B cell (primary cell): Measurements from ENCODE around the gene TSPO2.

Source experiments
- EZH2 ChIP-seq: IDR thresholded peaks from 2 replicates; pipeline ENCODE4 v1.6.1; 2012; ENCODE audit warnings: borderline replicate concordance, low read depth, mild to moderate bottlenecking, moderate library complexity, low read length; ENCODE audit not compliant: insufficient read depth, poor library complexity, severe bottlenecking
- TF ChIP-seq, protein P1 (sequence below): fragments of 200-600 bp; IDR thresholded peaks from one replicate; pipeline ENCODE4 v1.8.0; 2022; ENCODE audit warnings: antibody characterized with exemption, mild to moderate bottlenecking

DNA sequence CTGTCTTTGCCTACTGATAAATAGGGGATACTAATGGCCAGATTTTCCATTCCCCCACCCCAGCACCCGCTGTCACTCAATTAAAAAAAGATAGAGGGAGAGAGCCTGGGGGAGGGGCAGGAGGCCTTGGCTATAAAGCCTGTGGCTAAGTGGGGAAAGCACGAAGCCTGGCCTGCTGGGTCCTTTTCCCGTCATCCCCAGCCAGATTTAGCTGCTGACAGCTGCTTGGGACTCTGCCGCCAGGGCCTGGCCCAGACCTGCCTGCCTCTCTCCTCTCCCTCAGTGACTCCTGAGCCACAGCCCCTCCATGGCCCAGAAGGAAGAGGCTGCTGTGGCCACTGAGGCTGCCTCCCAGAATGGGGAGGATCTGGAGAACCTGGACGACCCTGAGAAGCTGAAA lies 10.8 kb downstream of the TSPO2 start, which contains the start of gene APOBEC2:
- TF ChIP-seq, protein P1, sequence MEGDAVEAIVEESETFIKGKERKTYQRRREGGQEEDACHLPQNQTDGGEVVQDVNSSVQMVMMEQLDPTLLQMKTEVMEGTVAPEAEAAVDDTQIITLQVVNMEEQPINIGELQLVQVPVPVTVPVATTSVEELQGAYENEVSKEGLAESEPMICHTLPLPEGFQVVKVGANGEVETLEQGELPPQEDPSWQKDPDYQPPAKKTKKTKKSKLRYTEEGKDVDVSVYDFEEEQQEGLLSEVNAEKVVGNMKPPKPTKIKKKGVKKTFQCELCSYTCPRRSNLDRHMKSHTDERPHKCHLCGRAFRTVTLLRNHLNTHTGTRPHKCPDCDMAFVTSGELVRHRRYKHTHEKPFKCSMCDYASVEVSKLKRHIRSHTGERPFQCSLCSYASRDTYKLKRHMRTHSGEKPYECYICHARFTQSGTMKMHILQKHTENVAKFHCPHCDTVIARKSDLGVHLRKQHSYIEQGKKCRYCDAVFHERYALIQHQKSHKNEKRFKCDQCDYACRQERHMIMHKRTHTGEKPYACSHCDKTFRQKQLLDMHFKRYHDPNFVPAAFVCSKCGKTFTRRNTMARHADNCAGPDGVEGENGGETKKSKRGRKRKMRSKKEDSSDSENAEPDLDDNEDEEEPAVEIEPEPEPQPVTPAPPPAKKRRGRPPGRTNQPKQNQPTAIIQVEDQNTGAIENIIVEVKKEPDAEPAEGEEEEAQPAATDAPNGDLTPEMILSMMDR: no peak
- TF ChIP-seq EZH2: no peak
